ENCODE measurements around the gene POLR1D.

- TF ChIP-seq CTCF (IDR thresholded peaks at IDR 0.05) = no peak
- TF ChIP-seq EZH2phosphoT487 (IDR thresholded peaks at IDR 0.05) = no peak
- TF ChIP-seq EZH2 (IDR thresholded peaks at IDR 0.05) = no peak
These were observed 16.8 kb downstream of the POLR1D start for GRCh38 chr13:27638521-27638920.
